Muscle of leg (tissue), 16 donors: ENCODE measurements around the gene PSMC5. TPM values are rescaled to one million over a fixed set of nuclear protein-coding genes. Genes with fewer than 3 reads are reported as not detected.

Experiments
- DNase-seq: peaks from one replicate; pipeline ENCODE4 v3.0.0; 2013
- H3K27ac ChIP-seq: one replicate; pipeline ENCODE4 v1.5.1; 2013; ENCODE audit warnings: mild to moderate bottlenecking, low read length, control low read depth
- H3K27me3 ChIP-seq: one replicate; pipeline ENCODE4 v1.6.1; 2013; ENCODE audit warnings: low read length; ENCODE audit not compliant: control insufficient read depth, insufficient read depth
- H3K36me3 ChIP-seq: one replicate; pipeline ENCODE4 v1.6.1; 2013; ENCODE audit warnings: low read length; ENCODE audit not compliant: control insufficient read depth, insufficient read depth
- H3K4me1 ChIP-seq: one replicate; pipeline ENCODE4 v1.6.1; 2013; ENCODE audit warnings: low read length; ENCODE audit not compliant: control insufficient read depth, insufficient read depth
- H3K4me3 ChIP-seq: one replicate; pipeline ENCODE4 v1.5.1; 2013; ENCODE audit warnings: low read length, control low read depth
- H3K9me3 ChIP-seq: replicated peaks from 2 replicates; pipeline ENCODE4 v1.6.1; 2013; ENCODE audit warnings: low read depth, low read length; ENCODE audit not compliant: control insufficient read depth
- WGBS: methylation state at CpG from one replicate; pipeline ENCODE4 v1.1.5; 2013; ENCODE audit warnings: missing lambda C conversion rate; ENCODE audit not compliant: insufficient coverage; 5-methylcytosine and 5-hydroxymethylcytosine counted together
- long read RNA-seq, 11 donors: transcript quantifications; one replicate each; lab custom pipeline, GENCODE V29; 2026
- polyA plus RNA-seq, 8 donors: library from polyadenylated mRNA; unstranded; fragments of 120-200 nt; gene quantifications; one replicate each; pipeline versions ENCODE4 v1.2.1 to v1.2.3, GENCODE V29; 2013; ENCODE audit warnings: inconsistent platforms in 1 of 8, low replicate concordance in 1 of 8; ENCODE audit not compliant: insufficient read length in 8 of 8, insufficient read depth in 1 of 8
- total RNA-seq: library from RNA; stranded (reverse); fragments of 120-200 nt; gene quantifications from one replicate; pipeline ENCODE4 v1.2.4, GENCODE V29; 2013

PSMC5 gene
- total RNA-seq (20.3 TPM), polyA plus RNA-seq (100 to 1,000 TPM; 101 to 127 (median 114) TPM)
- long read RNA-seq, donor 1, transcript PSMC5-201 (12 exons, 1,579 nt): major isoform, 23 of 25 reads
- long read RNA-seq, donor 1, partial matches to known transcripts: 0 of 25 reads
- long read RNA-seq, donor 1, other reads (novel, unspliced or antisense): 0 of 25 reads
- long read RNA-seq, donor 2, transcript PSMC5-201 (12 exons, 1,579 nt): major isoform, 7 of 8 reads
- long read RNA-seq, donor 2, partial matches to known transcripts: 0 of 8 reads
- long read RNA-seq, donor 2, other reads (novel, unspliced or antisense): 0 of 8 reads
- long read RNA-seq, donor 3, transcript PSMC5-201 (12 exons, 1,579 nt): major isoform, 23 of 31 reads
- long read RNA-seq, donor 3, partial matches to known transcripts: 5 of 31 reads
- long read RNA-seq, donor 3, other reads (novel, unspliced or antisense): 0 of 31 reads
- long read RNA-seq, donor 4, transcript PSMC5-201 (12 exons, 1,579 nt): major isoform, 23 of 26 reads
- long read RNA-seq, donor 4, partial matches to known transcripts: 0 of 26 reads
- long read RNA-seq, donor 4, other reads (novel, unspliced or antisense): 0 of 26 reads
- long read RNA-seq, donor 5, transcript PSMC5-212 (11 exons, 1,474 nt): minor isoform, 7 of 129 reads
- long read RNA-seq, donor 5, transcript PSMC5-218 (2 exons, 576 nt): minor isoform, 7 of 129 reads
- long read RNA-seq, donor 5, transcript PSMC5-201 (12 exons, 1,579 nt): major isoform, 78 of 129 reads
- long read RNA-seq, donor 5, partial matches to known transcripts: 34 of 129 reads
- long read RNA-seq, donor 5, other reads (novel, unspliced or antisense): 0 of 129 reads
- long read RNA-seq, donor 6, transcript PSMC5-201 (12 exons, 1,579 nt): major isoform, 48 of 72 reads
- long read RNA-seq, donor 6, partial matches to known transcripts: 16 of 72 reads
- long read RNA-seq, donor 6, other reads (novel, unspliced or antisense): 0 of 72 reads
- long read RNA-seq, donor 7, transcript PSMC5-212 (11 exons, 1,474 nt): minor isoform, 5 of 54 reads
- long read RNA-seq, donor 7, transcript PSMC5-201 (12 exons, 1,579 nt): major isoform, 34 of 54 reads
- long read RNA-seq, donor 7, partial matches to known transcripts: 9 of 54 reads
- long read RNA-seq, donor 7, other reads (novel, unspliced or antisense): 0 of 54 reads
- long read RNA-seq, donor 8, transcript PSMC5-201 (12 exons, 1,579 nt): major isoform, 31 of 47 reads
- long read RNA-seq, donor 8, partial matches to known transcripts: 11 of 47 reads
- long read RNA-seq, donor 8, other reads (novel, unspliced or antisense): 0 of 47 reads
- long read RNA-seq, donor 9, transcript PSMC5-201 (12 exons, 1,579 nt): major isoform, 30 of 56 reads
- long read RNA-seq, donor 9, transcript PSMC5-218 (2 exons, 576 nt): minor isoform, 7 of 56 reads
- long read RNA-seq, donor 9, partial matches to known transcripts: 15 of 56 reads
- long read RNA-seq, donor 9, other reads (novel, unspliced or antisense): 0 of 56 reads
- long read RNA-seq, donor 10, transcript PSMC5-218 (2 exons, 576 nt): minor isoform, 9 of 77 reads
- long read RNA-seq, donor 10, transcript PSMC5-201 (12 exons, 1,579 nt): major isoform, 37 of 77 reads
- long read RNA-seq, donor 10, partial matches to known transcripts: 29 of 77 reads
- long read RNA-seq, donor 10, other reads (novel, unspliced or antisense): 0 of 77 reads
- long read RNA-seq, donor 11, transcript PSMC5-201 (12 exons, 1,579 nt): major isoform, 27 of 47 reads
- long read RNA-seq, donor 11, partial matches to known transcripts: 15 of 47 reads
- long read RNA-seq, donor 11, other reads (novel, unspliced or antisense): 0 of 47 reads

GRCh38 chr17:63827002-63827800 is at the start of gene PSMC5, which contains the start of gene FTSJ3:
Gene PSMC5, plus strand, starts transcription at chr17:63827431. Its CDS starts 60 bp downstream, at chr17:63827491.
Gene FTSJ3, minus strand, starts transcription at chr17:63827663. Its CDS starts 761 bp downstream, at chr17:63826902.
- no peaks in the 10 kb centered on the region for H3K27me3 ChIP-seq
- DNase-seq: peak; percentile 99
- peaks cover 68% of the 10 kb centered on the region for H3K36me3 ChIP-seq
- H3K9me3 ChIP-seq: no peaks in the 10 kb centered on the region
- WGBS: under 1% methylated on average over 45 of the region's 58 CpGs
- H3K27ac ChIP-seq: peak within 1 kb of the TSS; percentile 90
- peak within 1 kb of the TSS; percentile 92 for H3K4me3 ChIP-seq
- peaks cover 15% of the 10 kb centered on the region for H3K4me1 ChIP-seq

- Histone ChIP-seq H3K4me3 (no peak overlapping the region), H3K36me3 (peaks cover 33% of the 10 kb centered on the region), H3K9me3 (no peaks in the 10 kb centered on the region), H3K27ac (no peak overlapping the region), H3K4me1 (peaks cover 1% of the 10 kb centered on the region), H3K27me3 (no peaks in the 10 kb centered on the region)
- DNase-seq: no peak
- WGBS: no CpG with 5 or more reads among the region's 1 CpG
Measured at GRCh38 chr17:63780507-63780906, 46.7 kb upstream of the PSMC5 start.

GRCh38 chr17:63780928-63781327 is 46.3 kb upstream of the PSMC5 start:
- Histone ChIP-seq H3K4me3 (no peak overlapping the region), H3K27me3 (no peaks in the 10 kb centered on the region), H3K4me1 (no peaks in the 10 kb centered on the region), H3K9me3 (no peaks in the 10 kb centered on the region), H3K27ac (no peak overlapping the region), H3K36me3 (peaks cover 33% of the 10 kb centered on the region)
- no CpG with 5 or more reads among the region's 4 CpGs for whole genome bisulfite sequencing
- DNase-seq: no peak

- WGBS: no CpG with 5 or more reads among the region's 6 CpGs
- Histone ChIP-seq H3K27ac (no peak overlapping the region), H3K4me3 (no peak overlapping the region), H3K36me3 (peaks cover 30% of the 10 kb centered on the region), H3K4me1 (no peaks in the 10 kb centered on the region), H3K27me3 (no peaks in the 10 kb centered on the region), H3K9me3 (no peaks in the 10 kb centered on the region)
- no peak for DNase-seq
Measured at GRCh38 chr17:63783522-63783921, 43.7 kb upstream of the PSMC5 start.

GRCh38 chr17:63785556-63785955 is 41.7 kb upstream of the PSMC5 start:
- Histone ChIP-seq H3K36me3 (peaks cover 32% of the 10 kb centered on the region), H3K27me3 (no peaks in the 10 kb centered on the region), H3K9me3 (no peaks in the 10 kb centered on the region), H3K4me1 (no peaks in the 10 kb centered on the region), H3K4me3 (no peak overlapping the region), H3K27ac (no peak overlapping the region)
- no CpG with 5 or more reads among the region's 1 CpG for WGBS
- no peak for DNase-seq

GRCh38 chr17:63786117-63786516 is 41.1 kb upstream of the PSMC5 start:
- Histone ChIP-seq H3K9me3 (no peaks in the 10 kb centered on the region), H3K4me1 (no peaks in the 10 kb centered on the region), H3K4me3 (no peak overlapping the region), H3K27me3 (no peaks in the 10 kb centered on the region), H3K27ac (no peak overlapping the region), H3K36me3 (peaks cover 30% of the 10 kb centered on the region)
- no CpG with 5 or more reads among the region's 1 CpG for WGBS
- DNase-seq: no peak

- no peaks in the 10 kb centered on the region for H3K27me3 ChIP-seq
- no peak overlapping the region for H3K4me3 ChIP-seq
- 92% methylated on average over 7 of the region's 13 CpGs for WGBS
- H3K9me3 ChIP-seq: no peaks in the 10 kb centered on the region
- H3K27ac ChIP-seq: no peak overlapping the region
- peaks cover 30% of the 10 kb centered on the region for H3K36me3 ChIP-seq
- H3K4me1 ChIP-seq: no peaks in the 10 kb centered on the region
- no peak for DNase-seq
Measured at GRCh38 chr17:63786971-63787711, 40.1 kb upstream of the PSMC5 start.

GRCh38 chr17:63790057-63790456 is 37.2 kb upstream of the PSMC5 start:
- Histone ChIP-seq H3K36me3 (peaks cover 40% of the 10 kb centered on the region), H3K9me3 (no peaks in the 10 kb centered on the region), H3K27me3 (no peaks in the 10 kb centered on the region), H3K4me1 (no peaks in the 10 kb centered on the region), H3K4me3 (no peak overlapping the region), H3K27ac (no peak overlapping the region)
- DNase-seq: no peak
- 70% methylated on average over 2 of the region's 6 CpGs for WGBS
